ENCODE data around the gene DMP1.
"Not testable (repeated sequence)": the region's sequence is repeated elsewhere in the genome, so short reads cannot be mapped to it uniquely, and the experiment has no call there.

The DMP1 gene

GRCh38 chr4:87680271-87680670, 30.2 kb downstream of the DMP1 start:
- DNase-seq: no peak

GRCh38 chr4:87688316-87688715, 38.2 kb downstream of the DMP1 start:
- no peak for DNase-seq

GRCh38 chr4:87690947-87691346, 40.9 kb downstream of the DMP1 start:
- DNase-seq: not testable (repeated sequence)

GRCh38 chr4:87692060-87692459, 42.0 kb downstream of the DMP1 start:
- DNase-seq: not testable (repeated sequence)

GRCh38 chr4:87697272-87697671, 47.2 kb downstream of the DMP1 start:
- no peak for DNase-seq

GRCh38 chr4:87697945-87698344, 47.9 kb downstream of the DMP1 start:
- no peak for DNase-seq

- no peak for DNase-seq
These were observed 48.3 kb downstream of the DMP1 start for GRCh38 chr4:87698394-87698793.

- no peak for DNase-seq
These were observed 53.9 kb downstream of the DMP1 start for GRCh38 chr4:87704001-87704400.

- no peak for DNase-seq
These were observed 57.3 kb downstream of the DMP1 start for GRCh38 chr4:87707279-87707918.

Data from anterior cingulate cortex (tissue), 58 donors.